Measurements from ENCODE around the gene CPNE5.

- no peak for TF ChIP-seq POLR2AphosphoS5 (IDR thresholded peaks at IDR 0.05)
- TF ChIP-seq, protein P1, sequence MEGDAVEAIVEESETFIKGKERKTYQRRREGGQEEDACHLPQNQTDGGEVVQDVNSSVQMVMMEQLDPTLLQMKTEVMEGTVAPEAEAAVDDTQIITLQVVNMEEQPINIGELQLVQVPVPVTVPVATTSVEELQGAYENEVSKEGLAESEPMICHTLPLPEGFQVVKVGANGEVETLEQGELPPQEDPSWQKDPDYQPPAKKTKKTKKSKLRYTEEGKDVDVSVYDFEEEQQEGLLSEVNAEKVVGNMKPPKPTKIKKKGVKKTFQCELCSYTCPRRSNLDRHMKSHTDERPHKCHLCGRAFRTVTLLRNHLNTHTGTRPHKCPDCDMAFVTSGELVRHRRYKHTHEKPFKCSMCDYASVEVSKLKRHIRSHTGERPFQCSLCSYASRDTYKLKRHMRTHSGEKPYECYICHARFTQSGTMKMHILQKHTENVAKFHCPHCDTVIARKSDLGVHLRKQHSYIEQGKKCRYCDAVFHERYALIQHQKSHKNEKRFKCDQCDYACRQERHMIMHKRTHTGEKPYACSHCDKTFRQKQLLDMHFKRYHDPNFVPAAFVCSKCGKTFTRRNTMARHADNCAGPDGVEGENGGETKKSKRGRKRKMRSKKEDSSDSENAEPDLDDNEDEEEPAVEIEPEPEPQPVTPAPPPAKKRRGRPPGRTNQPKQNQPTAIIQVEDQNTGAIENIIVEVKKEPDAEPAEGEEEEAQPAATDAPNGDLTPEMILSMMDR (IDR thresholded peaks at IDR 0.05) = no peak
These were observed 136.1 kb downstream of the CPNE5 start for GRCh38 chr6:36703081-36703606.

All from sigmoid colon (tissue), 4 donors.